KOPT-K1 (cell line): ENCODE results near the gene SUPT3H.
"Not testable (repeated sequence)": the region's sequence is repeated elsewhere in the genome, so short reads cannot be mapped to it uniquely, and the experiment has no call there.

Source experiments
- H3K27ac ChIP-seq: fragments of 200-600 bp; sonication (generic); 2 replicates; pipeline ENCODE4 v1.5.1; 2016; ENCODE audit warnings: antibody characterized with exemption, mild to moderate bottlenecking, low read depth, low read length; ENCODE audit not compliant: poor library complexity, severe bottlenecking
- H3K36me3 ChIP-seq: fragments of 200-600 bp; sonication (generic); 2 replicates; pipeline ENCODE4 v1.5.1; 2017; ENCODE audit warnings: antibody characterized with exemption, mild to moderate bottlenecking, low read length, moderate library complexity; ENCODE audit not compliant: insufficient read depth
- H3K9me3 ChIP-seq: fragments of 200-600 bp; sonication (generic); 2 replicates; pipeline ENCODE4 v1.5.1; 2017; ENCODE audit warnings: antibody characterized with exemption, low read length, mild to moderate bottlenecking; ENCODE audit not compliant: insufficient read depth, poor library complexity, severe bottlenecking

The SUPT3H gene

DNA sequence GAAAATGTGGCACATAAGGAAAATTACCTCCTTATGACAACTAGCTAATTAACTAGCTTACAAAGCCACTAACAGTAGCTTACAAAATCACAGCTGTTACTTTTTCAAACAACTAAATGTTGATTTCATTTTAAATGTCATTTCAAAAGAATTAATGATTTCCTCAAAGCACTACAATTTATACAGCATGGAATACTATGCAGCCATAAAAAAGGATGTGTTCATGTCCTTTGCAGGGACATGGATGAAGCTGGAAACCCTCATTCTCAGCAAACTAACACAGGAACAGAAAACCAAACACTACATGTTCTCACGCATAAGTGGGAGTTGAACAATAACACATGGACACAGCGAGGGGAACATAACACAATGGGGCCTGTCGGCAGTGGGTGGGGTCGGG lies 100.0 kb downstream of the SUPT3H start:
- H3K9me3 ChIP-seq = peaks cover 64% of the 10 kb centered on the region
- not testable (repeated sequence) for H3K27ac ChIP-seq, H3K36me3 ChIP-seq

DNA sequence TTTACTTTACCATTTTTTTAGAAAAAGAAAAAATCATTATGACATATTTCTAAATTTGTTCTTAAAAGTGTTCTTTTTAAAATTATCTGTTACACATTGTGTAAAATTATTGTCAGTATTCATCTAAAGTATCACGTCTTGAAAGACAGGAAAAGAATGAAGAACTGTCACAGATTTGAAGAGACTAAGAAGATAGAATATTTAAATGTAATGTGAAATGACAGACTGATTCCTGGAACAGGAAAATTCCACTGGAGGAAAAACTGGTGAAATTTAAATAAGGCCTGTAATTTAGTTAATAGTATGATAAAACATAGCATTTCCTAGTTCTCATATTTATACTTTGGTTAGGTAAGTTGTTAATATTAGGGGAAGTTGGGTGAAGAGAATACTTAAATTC lies 102.4 kb downstream of the SUPT3H start:
- peaks cover 65% of the 10 kb centered on the region for H3K9me3 ChIP-seq
- no peak overlapping the region for H3K27ac ChIP-seq
- peaks cover 17% of the 10 kb centered on the region for H3K36me3 ChIP-seq

GRCh38 chr6:45272626-45273025 lies 105.1 kb downstream of the SUPT3H start:
- Histone ChIP-seq H3K9me3 (peaks cover 42% of the 10 kb centered on the region), H3K27ac (no peak overlapping the region), H3K36me3 (peaks cover 8% of the 10 kb centered on the region)

GRCh38 chr6:45265246-45265645 lies 112.5 kb downstream of the SUPT3H start:
- Histone ChIP-seq H3K36me3 (no peaks in the 10 kb centered on the region; the same call in 1 of the 2 replicates), H3K27ac (no peak overlapping the region), H3K9me3 (peaks cover 37% of the 10 kb centered on the region)

GRCh38 chr6:45260696-45261095 lies 117.0 kb downstream of the SUPT3H start:
- H3K36me3 ChIP-seq = no peaks in the 10 kb centered on the region; the same call in 1 of the 2 replicates
- H3K27ac ChIP-seq = no peak overlapping the region
- peaks cover 54% of the 10 kb centered on the region for H3K9me3 ChIP-seq

- no peak overlapping the region for H3K27ac ChIP-seq
- H3K36me3 ChIP-seq = no peaks in the 10 kb centered on the region
- peaks cover 29% of the 10 kb centered on the region for H3K9me3 ChIP-seq
Measured at GRCh38 chr6:45256697-45257695, 120.7 kb downstream of the SUPT3H start.

GRCh38 chr6:45255434-45255833 lies 122.3 kb downstream of the SUPT3H start:
- Histone ChIP-seq H3K36me3 (no peaks in the 10 kb centered on the region), H3K9me3 (peaks cover 18% of the 10 kb centered on the region), H3K27ac (no peak overlapping the region)

GRCh38 chr6:45254253-45254652 lies 123.5 kb downstream of the SUPT3H start:
- Histone ChIP-seq H3K36me3 (no peaks in the 10 kb centered on the region), H3K27ac (no peak overlapping the region), H3K9me3 (peaks cover 15% of the 10 kb centered on the region)

- H3K9me3 ChIP-seq = peaks cover 12% of the 10 kb centered on the region
- H3K27ac ChIP-seq = no peak overlapping the region
- no peaks in the 10 kb centered on the region for H3K36me3 ChIP-seq
Measured at GRCh38 chr6:45253453-45253852, 124.3 kb downstream of the SUPT3H start.

GRCh38 chr6:45231660-45232059 lies 146.1 kb downstream of the SUPT3H start:
- peaks cover 15% of the 10 kb centered on the region for H3K36me3 ChIP-seq
- peaks cover 46% of the 10 kb centered on the region for H3K9me3 ChIP-seq
- H3K27ac ChIP-seq = no peak overlapping the region

GRCh38 chr6:45229416-45229815 lies 148.3 kb downstream of the SUPT3H start:
- Histone ChIP-seq H3K27ac (no peak overlapping the region), H3K9me3 (peaks cover 36% of the 10 kb centered on the region), H3K36me3 (peaks cover 15% of the 10 kb centered on the region)

GRCh38 chr6:45226081-45226480 lies 151.7 kb downstream of the SUPT3H start:
- H3K27ac ChIP-seq = no peak overlapping the region
- H3K36me3 ChIP-seq = no peaks in the 10 kb centered on the region
- peaks cover 9% of the 10 kb centered on the region for H3K9me3 ChIP-seq

DNA sequence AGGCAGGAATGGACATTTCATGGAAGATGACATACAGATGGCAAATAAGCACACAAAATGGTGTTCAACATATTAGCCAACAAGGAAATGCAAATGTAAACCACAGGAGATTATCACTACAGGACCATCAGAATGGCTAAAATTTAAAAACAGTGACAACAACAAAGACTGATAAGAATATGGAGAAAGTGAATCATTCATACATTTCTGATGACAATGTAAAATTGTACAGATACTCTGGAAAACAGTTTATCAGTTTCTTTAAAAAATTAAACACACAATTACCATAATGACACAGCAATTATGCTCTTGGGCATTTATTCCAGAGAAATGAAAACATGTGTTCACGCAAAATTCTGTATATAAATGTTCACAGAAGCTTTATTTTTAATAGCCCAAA lies 155.4 kb downstream of the SUPT3H start:
- Histone ChIP-seq H3K27ac (no peak overlapping the region), H3K9me3 (peaks cover 12% of the 10 kb centered on the region), H3K36me3 (no peaks in the 10 kb centered on the region)

GRCh38 chr6:45215759-45216158 lies 162.0 kb downstream of the SUPT3H start:
- H3K27ac ChIP-seq = no peak overlapping the region
- peaks cover 33% of the 10 kb centered on the region for H3K9me3 ChIP-seq
- H3K36me3 ChIP-seq = no peaks in the 10 kb centered on the region

DNA sequence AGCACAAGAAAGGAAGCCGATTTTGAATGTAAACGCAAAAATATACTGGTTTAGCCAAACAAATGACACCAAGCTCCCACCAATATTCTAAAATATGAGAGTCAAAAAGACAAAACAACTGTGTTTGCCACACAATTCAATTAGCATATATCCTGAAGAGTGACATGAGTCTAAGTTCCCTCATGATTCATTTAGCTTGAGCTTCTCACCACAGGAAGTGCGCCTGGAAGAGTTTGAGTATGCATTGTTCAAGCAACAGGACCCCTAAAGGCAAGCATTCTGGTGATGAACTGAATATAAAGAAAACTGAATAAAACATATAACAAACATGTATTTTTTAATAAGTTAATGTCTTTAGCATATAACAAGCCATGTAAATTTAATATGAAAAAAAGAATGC lies 164.8 kb downstream of the SUPT3H start:
- H3K9me3 ChIP-seq = peaks cover 34% of the 10 kb centered on the region
- peak overlapping the region; percentile 48 for H3K27ac ChIP-seq
- peaks cover 9% of the 10 kb centered on the region; the same call in 1 of the 2 replicates for H3K36me3 ChIP-seq

- peaks cover 11% of the 10 kb centered on the region; the same call in 1 of the 2 replicates for H3K36me3 ChIP-seq
- H3K9me3 ChIP-seq = peaks cover 29% of the 10 kb centered on the region
- peak overlapping the region; percentile 69 for H3K27ac ChIP-seq
Measured at GRCh38 chr6:45209762-45210161, 168.0 kb downstream of the SUPT3H start.
